GM12873 (cell line): ENCODE data around the gene NAA38.

Experiments
- CTCF ChIP-seq: IDR thresholded peaks from 2 replicates; pipeline ENCODE4 v1.5.1; 2012; ENCODE audit warnings: low read depth, mild to moderate bottlenecking, moderate library complexity, low read length, control low read depth; ENCODE audit not compliant: insufficient read depth; ENCODE audit errors: missing control alignments

NAA38 gene

GRCh38 chr17:7854851-7855659 lies 2.3 kb downstream of the NAA38 start, which contains the start of gene TMEM88:
Gene TMEM88 (plus strand): TSS chr17:7855066. CDS start chr17:7855075, 9 bp downstream.
- no peak for TF ChIP-seq CTCF

- TF ChIP-seq CTCF: no peak
Observed at GRCh38 chr17:7854078-7854777, 3.1 kb downstream of the NAA38 start.

- no peak for TF ChIP-seq CTCF
Observed at GRCh38 chr17:7853691-7854038, 3.7 kb downstream of the NAA38 start.

GRCh38 chr17:7852919-7853690 lies 4.3 kb downstream of the NAA38 start:
- no peak for TF ChIP-seq CTCF

- TF ChIP-seq CTCF: no peak
Observed at GRCh38 chr17:7852262-7852670, 5.1 kb downstream of the NAA38 start.

GRCh38 chr17:7851438-7852261 lies 5.7 kb downstream of the NAA38 start:
- peak; percentile 99 for TF ChIP-seq CTCF
